Adipose tissue (tissue), 3 donors: ENCODE measurements around the gene SEC16B. TPM values are rescaled to one million over a fixed set of nuclear protein-coding genes. Genes with fewer than 3 reads are reported as not detected.

Experiments
- H3K27ac ChIP-seq: one replicate; pipeline ENCODE4 v1.5.1; 2013; ENCODE audit warnings: low read depth, low read length
- WGBS, 3 donors: extraction: QIAGEN DNeasy Blood & Tissue Kit; methylation state at CpG; one replicate each; pipeline ENCODE4 v1.1.7; 2013; 5-methylcytosine and 5-hydroxymethylcytosine counted together
- polyA plus RNA-seq, 3 donors: library from polyadenylated mRNA; stranded (reverse); fragments of 200-250 nt; gene quantifications; one replicate each; pipeline ENCODE4 v1.2.3, GENCODE V29; 2013
- donor health status: healthy with polysubstance abuse.
- donor health status: Bipolar disorder and iron deficiency.
- donor health status: healthy.

The SEC16B gene
- polyA plus RNA-seq, 3 donors = 2.1 to 8.2 (median 5.6) TPM

- 18 to 26% (median 22%) methylated on average over 8 of the region's 8 CpGs for WGBS, 3 donors
- no peak overlapping the region for H3K27ac ChIP-seq
Measured at GRCh38 chr1:177948336-177948972, 21.4 kb downstream of the SEC16B start.

- WGBS, 3 donors = 78 to 79% (median 78%) methylated on average over 7 of the region's 7 CpGs
- no peak overlapping the region for H3K27ac ChIP-seq
Measured at GRCh38 chr1:177947623-177948022, 22.2 kb downstream of the SEC16B start.

DNA sequence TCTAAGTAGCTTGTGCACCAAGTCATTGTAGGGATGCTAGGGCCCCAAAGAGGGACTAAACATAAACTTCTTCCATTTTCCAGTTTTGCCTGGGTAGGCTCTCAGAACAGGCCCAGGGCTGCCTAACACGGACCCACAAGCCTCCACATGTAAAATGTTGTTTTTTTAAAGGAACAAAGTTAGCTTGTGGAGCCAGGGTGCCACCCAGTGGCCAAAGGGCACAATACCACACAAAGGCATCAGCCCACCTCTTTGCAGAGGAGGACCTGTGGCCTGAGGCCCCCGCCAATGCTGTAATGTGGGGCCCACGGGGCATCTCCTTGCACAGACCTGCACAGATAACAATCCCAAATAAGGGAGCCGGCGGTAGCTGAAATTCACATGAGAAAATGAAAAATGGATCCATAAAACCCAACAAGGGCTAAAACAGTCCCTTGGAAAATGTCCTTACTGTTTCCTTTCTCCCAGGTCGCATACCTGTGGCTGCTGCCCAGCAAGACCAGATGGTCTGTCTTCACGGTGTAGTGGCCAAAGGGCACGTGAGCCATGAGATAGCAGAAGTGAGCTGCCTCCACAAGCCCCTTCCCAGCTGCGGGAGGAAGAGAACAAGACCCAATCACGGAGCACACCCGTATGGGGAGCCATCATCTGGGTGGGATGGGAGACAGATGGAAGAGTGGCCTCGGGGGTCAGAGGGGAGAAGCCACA, 23.8 kb downstream of the SEC16B start:
- no peak overlapping the region for H3K27ac ChIP-seq
- 45 to 59% (median 49%) methylated on average over 12 of the region's 12 CpGs for WGBS, 3 donors

- 72 to 77% (median 72%) methylated on average over 19 to 20 of the region's 20 CpGs for WGBS, 3 donors
- H3K27ac ChIP-seq = no peak overlapping the region
Measured at GRCh38 chr1:177944016-177944949, 25.6 kb downstream of the SEC16B start.

DNA sequence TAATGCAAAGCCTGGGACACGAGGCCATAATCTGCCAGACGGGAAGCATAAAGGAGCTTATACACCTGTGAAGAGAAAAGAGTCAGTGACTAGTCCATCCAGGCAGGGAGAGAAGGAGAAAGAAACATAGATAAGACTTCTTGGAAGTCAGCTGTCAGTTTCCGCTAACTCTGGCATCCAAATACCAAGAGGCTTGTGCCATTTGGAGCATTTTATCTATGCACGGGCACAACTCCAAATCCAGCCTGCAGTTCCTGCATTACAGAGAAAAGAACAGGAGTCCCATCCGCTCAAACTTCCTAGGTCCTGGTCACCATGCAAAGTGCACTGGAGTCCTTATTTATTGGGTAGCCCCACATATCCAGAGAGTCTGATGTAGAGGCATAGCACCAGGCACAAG, 27.9 kb downstream of the SEC16B start:
- no peak overlapping the region for H3K27ac ChIP-seq
- 90 to 93% (median 91%) methylated on average over 5 of the region's 5 CpGs for WGBS, 3 donors

- H3K27ac ChIP-seq = no peak overlapping the region
- 81 to 83% (median 82%) methylated on average over 3 of the region's 3 CpGs for WGBS, 3 donors
Measured at GRCh38 chr1:177940682-177941081, 29.2 kb downstream of the SEC16B start.

DNA sequence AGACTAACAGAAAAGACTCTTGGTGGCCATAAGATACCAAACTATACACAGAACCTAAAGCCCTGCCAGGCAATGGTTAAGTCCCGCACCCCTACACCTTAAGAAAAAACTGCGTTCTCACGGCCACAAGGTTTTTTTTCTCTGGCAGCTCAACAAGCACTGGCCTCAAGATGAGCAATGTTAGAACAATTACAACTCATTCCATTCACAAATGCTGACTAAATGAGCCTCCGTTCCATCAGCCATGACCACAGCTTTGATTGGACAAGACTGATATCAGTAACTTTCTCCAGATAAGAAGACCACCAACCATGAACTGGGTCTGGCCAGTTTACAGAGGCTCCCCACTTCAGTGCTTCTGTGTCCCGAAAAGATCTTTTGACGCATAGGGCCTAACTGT, 31.9 kb downstream of the SEC16B start:
- H3K27ac ChIP-seq = no peak overlapping the region
- 83 to 96% (median 93%) methylated on average over 6 of the region's 6 CpGs for WGBS, 3 donors

GRCh38 chr1:177937174-177937770, 32.6 kb downstream of the SEC16B start:
- 75 to 89% (median 83%) methylated on average over 9 of the region's 9 CpGs for WGBS, 3 donors
- no peak overlapping the region for H3K27ac ChIP-seq

- 81 to 90% (median 88%) methylated on average over 8 of the region's 8 CpGs for WGBS, 3 donors
Measured at GRCh38 chr1:177935638-177936415, 34.0 kb downstream of the SEC16B start.

DNA sequence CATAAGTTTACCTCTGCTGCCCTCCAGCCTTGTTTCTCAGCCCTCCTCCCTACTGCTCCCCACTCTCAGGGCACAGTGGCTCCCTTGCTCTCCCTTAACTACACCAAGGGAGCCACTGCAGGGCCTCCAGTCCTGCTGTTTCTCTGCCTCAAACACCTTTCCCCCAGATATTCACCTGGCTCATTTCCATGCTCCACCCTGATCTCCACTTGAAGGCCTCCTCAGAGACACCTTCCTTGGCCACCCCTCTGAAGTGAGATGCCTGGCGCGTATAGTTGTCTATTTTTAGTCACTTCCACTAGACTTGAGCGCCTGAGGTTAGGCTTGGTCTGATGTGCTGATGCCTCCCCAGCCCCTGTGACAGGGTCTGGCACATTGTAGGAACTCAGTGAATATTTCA, 34.9 kb downstream of the SEC16B start:
- H3K27ac ChIP-seq = no peak overlapping the region
- 75 to 86% (median 79%) methylated on average over 3 of the region's 3 CpGs for WGBS, 3 donors

More at GRCh38 chr1:177935638-177936415, 34.0 kb downstream of the SEC16B start:
- no peak overlapping the region for H3K27ac ChIP-seq

DNA sequence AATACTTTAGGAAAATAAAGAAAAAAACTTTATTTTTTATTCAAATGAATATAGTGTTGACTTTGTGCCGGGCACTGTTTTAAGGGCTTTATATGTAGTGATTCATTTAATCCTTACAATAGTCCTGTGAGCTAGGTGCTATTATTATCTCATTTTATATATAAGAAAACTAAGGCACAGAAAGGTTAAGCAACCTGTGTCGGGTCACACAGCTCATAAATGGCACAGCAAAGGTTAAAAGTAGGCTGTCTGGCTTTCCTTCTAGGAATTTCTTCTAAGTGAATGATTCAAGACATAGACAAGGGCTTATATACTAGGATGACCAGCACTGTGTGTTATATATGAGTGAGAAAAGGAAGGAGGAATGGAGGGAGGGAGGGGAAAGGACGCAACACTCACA, 35.4 kb downstream of the SEC16B start:
- no peak overlapping the region for H3K27ac ChIP-seq
- WGBS, 3 donors = 94 to 95% (median 95%) methylated on average over 3 of the region's 3 CpGs

DNA sequence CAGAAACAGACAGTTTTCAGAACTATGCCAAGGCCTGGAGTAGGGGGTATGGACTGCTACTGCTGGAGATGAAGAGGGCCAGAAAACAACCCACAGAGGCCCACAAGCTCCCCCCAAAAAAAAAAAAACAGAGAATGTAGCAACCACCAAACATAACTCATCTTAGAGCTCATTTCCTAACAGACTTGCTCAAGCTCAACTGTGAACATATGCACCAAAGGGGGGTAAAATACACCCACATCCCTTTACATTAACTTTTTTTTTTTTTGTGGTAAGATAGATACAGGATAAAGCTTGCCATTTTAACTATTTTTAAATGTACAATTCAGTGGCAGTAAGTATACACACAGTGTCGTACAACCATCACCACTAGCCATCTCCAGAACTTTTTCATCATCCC, 36.0 kb downstream of the SEC16B start:
- H3K27ac ChIP-seq = no peak overlapping the region
- WGBS, 3 donors = 58 to 93% (median 62%) methylated on average over 1 of the region's 1 CpG

GRCh38 chr1:177932123-177932522, 37.7 kb downstream of the SEC16B start:
- WGBS, 3 donors = 77 to 93% (median 82%) methylated on average over 8 of the region's 8 CpGs
- H3K27ac ChIP-seq = no peak overlapping the region

DNA sequence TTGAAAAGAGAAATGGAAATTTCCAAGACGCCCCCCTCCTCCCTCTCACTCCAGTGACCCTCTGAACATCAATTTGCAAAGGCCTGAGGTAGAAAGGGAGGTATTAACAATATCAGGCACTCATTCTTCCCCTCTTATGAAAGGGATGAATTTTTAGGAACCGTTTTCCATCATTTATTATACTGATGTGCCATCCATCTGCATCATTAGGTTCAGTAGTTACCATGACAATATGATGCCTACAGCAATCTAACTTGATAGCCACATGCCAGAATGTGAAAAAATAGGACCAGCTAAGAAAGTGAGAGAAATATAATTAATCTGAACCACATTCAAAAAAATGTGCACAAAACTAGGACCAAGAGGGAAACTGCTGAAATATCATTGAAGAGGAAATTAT, 40.9 kb downstream of the SEC16B start:
- WGBS, 3 donors = 78 to 91% (median 84%) methylated on average over 2 of the region's 2 CpGs
- H3K27ac ChIP-seq = no peak overlapping the region

GRCh38 chr1:177928194-177928593, 41.7 kb downstream of the SEC16B start:
- H3K27ac ChIP-seq = no peak overlapping the region
- WGBS, 3 donors = 91 to 93% (median 92%) methylated on average over 2 of the region's 2 CpGs

DNA sequence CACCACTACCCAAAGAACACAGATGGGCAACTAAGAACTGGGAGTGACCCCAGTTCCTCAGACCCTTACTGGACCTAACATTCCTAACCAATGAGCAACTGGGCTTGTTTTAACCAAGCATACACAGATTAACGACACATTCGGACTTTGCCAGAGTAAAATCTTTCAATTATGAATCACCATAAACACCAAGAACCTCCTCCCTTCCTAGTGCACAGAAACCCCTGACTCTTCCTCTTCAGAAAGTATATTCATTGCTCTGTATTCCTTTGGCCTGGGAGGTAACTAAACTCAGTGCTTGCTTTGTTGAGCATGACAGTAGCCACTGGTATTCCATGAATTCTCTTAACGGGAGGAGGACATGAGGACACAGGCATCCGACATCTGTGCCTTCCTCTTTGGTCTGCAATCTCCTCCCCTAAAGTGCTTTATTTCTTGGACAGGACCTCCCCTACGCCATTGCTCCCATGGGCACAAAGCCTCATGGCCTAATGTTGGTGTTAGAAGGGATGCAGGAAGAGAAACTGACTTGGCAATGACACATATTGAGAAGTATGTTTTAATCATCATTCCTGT, 42.7 kb downstream of the SEC16B start:
- WGBS, 3 donors = 74 to 90% (median 78%) methylated on average over 5 of the region's 5 CpGs
- no peak overlapping the region for H3K27ac ChIP-seq

- no peak overlapping the region for H3K27ac ChIP-seq
Measured at GRCh38 chr1:177926201-177926600, 43.7 kb downstream of the SEC16B start.

DNA sequence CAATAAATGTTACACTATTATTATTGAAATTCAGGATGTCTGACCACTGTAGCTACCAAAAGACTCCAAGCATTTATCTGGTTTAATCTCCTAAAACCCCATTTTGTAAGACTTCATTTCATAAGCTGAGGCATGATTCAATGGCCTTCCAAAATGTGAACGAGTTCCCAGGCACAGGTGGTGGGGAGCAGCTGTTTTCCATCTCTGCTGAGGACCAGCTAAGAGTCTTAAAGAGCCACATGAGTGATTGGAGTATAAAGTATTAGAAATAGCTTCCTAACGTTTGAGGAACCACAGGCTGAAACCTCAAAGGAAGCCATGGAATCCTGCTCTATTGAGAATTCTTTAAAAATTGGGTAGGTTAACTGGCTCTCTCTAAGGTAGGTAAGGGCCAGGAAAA, 44.9 kb downstream of the SEC16B start:
- H3K27ac ChIP-seq = no peak overlapping the region
- 38 to 68% (median 48%) methylated on average over 2 of the region's 2 CpGs for WGBS, 3 donors
